K562 (cell line): ENCODE data around the gene UBE2L6. TPM values are rescaled to one million over a fixed set of nuclear protein-coding genes. Genes with fewer than 3 reads are reported as not detected.

Experiments
- ADNP ChIP-seq: fragments of 200-800 bp; sonication (Bioruptor generic); IDR thresholded peaks from 2 replicates; pipeline ENCODE4 v1.6.1; 2016; ENCODE audit warnings: missing genetic modification characterization, missing compliant biosample characterization
- ARID1B ChIP-seq: fragments of 450-650 bp; IDR thresholded peaks from 2 replicates; pipeline ENCODE4 v1.6.1; 2016; ENCODE audit warnings: antibody characterized with exemption, mild to moderate bottlenecking, inconsistent platforms
- BMI1 ChIP-seq: fragments of 150-350 bp; IDR thresholded peaks from 2 replicates; pipeline ENCODE4 v1.6.1; 2014; ENCODE audit warnings: low read length
- CGGBP1 ChIP-seq: fragments of 250-450 bp; sonication (Bioruptor Pico); IDR thresholded peaks from 2 replicates; pipeline ENCODE4 v1.9.0; 2021; ENCODE audit warnings: mild to moderate bottlenecking
- CHD4 ChIP-seq: fragments of 200-600 bp; sonication (generic); IDR thresholded peaks from 3 replicates; pipeline ENCODE4 v1.6.1; 2012; ENCODE audit warnings: low read depth, mild to moderate bottlenecking, mixed read lengths, low read length, inconsistent platforms; ENCODE audit not compliant: insufficient read depth, insufficient replicate concordance, poor library complexity, severe bottlenecking
- E2F4 ChIP-seq: sonication (generic); formaldehyde crosslinking; IDR thresholded peaks from 2 replicates; pipeline ENCODE4 v1.8.0; 2022; ENCODE audit warnings: mild to moderate bottlenecking, low read depth, missing genetic modification reagents
- EP400 ChIP-seq: fragments of 450-650 bp; IDR thresholded peaks from 2 replicates; pipeline ENCODE4 v1.6.1; 2017; ENCODE audit warnings: antibody characterized with exemption, mild to moderate bottlenecking, moderate library complexity
- ETV1 ChIP-seq: fragments of 450-650 bp; conservative IDR thresholded peaks from 2 replicates; pipeline ENCODE4 v1.6.1; 2016; ENCODE audit warnings: missing genetic modification characterization, control low read depth, low read depth, missing compliant biosample characterization
- FOS ChIP-seq: IDR thresholded peaks from 3 replicates; pipeline ENCODE4 v1.6.1; 2011; ENCODE audit not compliant: insufficient read length; ENCODE audit errors: extremely low read depth
- GATA2 ChIP-seq: sonication (generic); formaldehyde crosslinking; IDR thresholded peaks from 2 replicates; pipeline ENCODE4 v1.4.0; 2020; ENCODE audit warnings: mild to moderate bottlenecking, missing genetic modification reagents
- GTF2A2 ChIP-seq: IDR thresholded peaks from 2 replicates; pipeline ENCODE4 v1.6.1; 2016; ENCODE audit warnings: mild to moderate bottlenecking, missing genetic modification characterization, missing compliant biosample characterization
- HOXB6 ChIP-seq: fragments of 250-450 bp; sonication (Bioruptor Pico); IDR thresholded peaks from 2 replicates; pipeline ENCODE4 v1.5.1; 2022; ENCODE audit warnings: mild to moderate bottlenecking, borderline replicate concordance
- MAFK ChIP-seq: IDR thresholded peaks from 2 replicates; pipeline ENCODE4 v1.6.1; 2011; ENCODE audit warnings: low read length, improper control_type of control experiment
- PHTF2 ChIP-seq: fragments of 250-450 bp; sonication (Bioruptor Pico); IDR thresholded peaks from 2 replicates; pipeline ENCODE4 v1.5.0; 2021; ENCODE audit warnings: mild to moderate bottlenecking
- PRMT5 ChIP-seq: sonication (generic); formaldehyde crosslinking; IDR thresholded peaks from 2 replicates; pipeline ENCODE4 v1.5.0; 2020; ENCODE audit warnings: missing genetic modification reagents
- PTRF ChIP-seq: fragments of 450-650 bp; IDR thresholded peaks from 2 replicates; pipeline ENCODE4 v1.6.1; 2016; ENCODE audit warnings: mild to moderate bottlenecking, missing genetic modification characterization, missing compliant biosample characterization
- RB1 ChIP-seq: fragments of 450-650 bp; IDR thresholded peaks from 2 replicates; pipeline ENCODE4 v1.6.1; 2017; ENCODE audit warnings: low read depth, mild to moderate bottlenecking
- RBM25 ChIP-seq: fragments of 200-400 bp; formaldehyde crosslinking; IDR thresholded peaks from 2 replicates; pipeline ENCODE4 v1.6.1; 2018; ENCODE audit warnings: low read length, low read depth, moderate library complexity; ENCODE audit not compliant: severe bottlenecking
- SIRT6 ChIP-seq: IDR thresholded peaks from one replicate; pipeline ENCODE4 v1.6.1; 2012; ENCODE audit warnings: low read depth, mild to moderate bottlenecking, control low read depth, inconsistent platforms, low read length, moderate library complexity
- TGIF2 ChIP-seq: sonication (generic); formaldehyde crosslinking; IDR thresholded peaks from 2 replicates; pipeline ENCODE4 v1.8.1; 2022; ENCODE audit warnings: mild to moderate bottlenecking, missing genetic modification reagents, moderate library complexity
- ZNF707 ChIP-seq: fragments of 250-450 bp; sonication (Bioruptor Pico); conservative IDR thresholded peaks from 2 replicates; pipeline ENCODE4 v1.8.0; 2022; ENCODE audit warnings: inconsistent platforms, mild to moderate bottlenecking, moderate library complexity
- ZNF764 ChIP-seq: fragments of 250-450 bp; sonication (Bioruptor Pico); IDR thresholded peaks from 2 replicates; pipeline ENCODE4 v1.4.0; 2020; ENCODE audit warnings: low read depth, mild to moderate bottlenecking, moderate library complexity
- polyA plus RNA-seq, 8 experiments: library from polyadenylated mRNA; depleted of rRNA in 4 of 8; stranded (reverse) in 5 of 8; unstranded in 3 of 8; fragments of >200 nt; fragmentation: Nextera tagmentation in 2 of 8; fragmentation: Illumina TruSeq in 1 of 8; extraction: Ambion mirVana in 2 of 8; extraction: Trizol in 1 of 8; gene quantifications; 2 replicates each; pipeline versions ENCODE4 v1.2.1 to v1.2.3, GENCODE V29; 2011 to 2014; ENCODE audit warnings: inconsistent platforms in 1 of 8, missing spikeins in 1 of 8
- total RNA-seq, 7 experiments: library from RNA; depleted of rRNA in 6 of 7; stranded (reverse); fragments of >200 nt in 6 of 7; fragmentation: Illumina TruSeq in 2 of 7; extraction: Trizol in 2 of 7; gene quantifications; 2 replicates each; pipeline versions ENCODE4 v1.2.1 to v1.2.3, GENCODE V29; 2011 to 2021; ENCODE audit warnings: low replicate concordance in 1 of 7
- TF ChIP-seq, protein P1 (sequence below): fragments of 450-650 bp; formaldehyde crosslinking; IDR thresholded peaks from 2 replicates; pipeline ENCODE4 v1.4.0; 2022; ENCODE audit warnings: missing genetic modification characterization

The UBE2L6 gene
- total and polyA plus RNA-seq, 9 of the 15 experiments (the other 6 are each of a cell fraction or from before 2014, with no cell fraction given) = 5.9 to 24.9 (median 9.7) TPM

GRCh38 chr11:57514538-57515331 is 52.7 kb downstream of the UBE2L6 start (continued):
- TF ChIP-seq GATA2 (CRISPR knock-in tag) = no peak
- TF ChIP-seq GTF2A2 (tag) = no peak
- TF ChIP-seq ZNF707 (CRISPR knock-in tag) = no peak
- no peak for TF ChIP-seq CGGBP1 (CRISPR knock-in tag)
- no peak for TF ChIP-seq HOXB6
- no peak for TF ChIP-seq PRMT5 (CRISPR knock-in tag)
- no peak for TF ChIP-seq PTRF (tag)
- no peak for TF ChIP-seq ETV1 (tag)
- TF ChIP-seq FOS = no peak
- TF ChIP-seq MAFK = no peak
- peak; percentile 61 for TF ChIP-seq CHD4
- no peak for TF ChIP-seq ZNF764 (CRISPR knock-in tag)
- TF ChIP-seq PHTF2 (CRISPR knock-in tag) = no peak
- TF ChIP-seq TGIF2 (CRISPR knock-in tag) = no peak
- TF ChIP-seq, protein P1, sequence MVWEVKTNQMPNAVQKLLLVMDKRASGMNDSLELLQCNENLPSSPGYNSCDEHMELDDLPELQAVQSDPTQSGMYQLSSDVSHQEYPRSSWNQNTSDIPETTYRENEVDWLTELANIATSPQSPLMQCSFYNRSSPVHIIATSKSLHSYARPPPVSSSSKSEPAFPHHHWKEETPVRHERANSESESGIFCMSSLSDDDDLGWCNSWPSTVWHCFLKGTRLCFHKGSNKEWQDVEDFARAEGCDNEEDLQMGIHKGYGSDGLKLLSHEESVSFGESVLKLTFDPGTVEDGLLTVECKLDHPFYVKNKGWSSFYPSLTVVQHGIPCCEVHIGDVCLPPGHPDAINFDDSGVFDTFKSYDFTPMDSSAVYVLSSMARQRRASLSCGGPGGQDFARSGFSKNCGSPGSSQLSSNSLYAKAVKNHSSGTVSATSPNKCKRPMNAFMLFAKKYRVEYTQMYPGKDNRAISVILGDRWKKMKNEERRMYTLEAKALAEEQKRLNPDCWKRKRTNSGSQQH (CRISPR knock-in tag) = no peak
- TF ChIP-seq BMI1 = no peak
- TF ChIP-seq RB1 = peak; percentile 40; the same call in 1 of the 2 replicates
- no peak for TF ChIP-seq SIRT6
- TF ChIP-seq E2F4 (CRISPR knock-in tag) = no peak
- peak; percentile 63 for TF ChIP-seq RBM25
- TF ChIP-seq EP400 = peak; percentile 88
- no peak for TF ChIP-seq ADNP (tag)
- TF ChIP-seq ARID1B = 0 out of 2 replicates have a peak, but pooled peaks have one; percentile 31
